ENCODE measurements around the gene FRMD4A.

DNA sequence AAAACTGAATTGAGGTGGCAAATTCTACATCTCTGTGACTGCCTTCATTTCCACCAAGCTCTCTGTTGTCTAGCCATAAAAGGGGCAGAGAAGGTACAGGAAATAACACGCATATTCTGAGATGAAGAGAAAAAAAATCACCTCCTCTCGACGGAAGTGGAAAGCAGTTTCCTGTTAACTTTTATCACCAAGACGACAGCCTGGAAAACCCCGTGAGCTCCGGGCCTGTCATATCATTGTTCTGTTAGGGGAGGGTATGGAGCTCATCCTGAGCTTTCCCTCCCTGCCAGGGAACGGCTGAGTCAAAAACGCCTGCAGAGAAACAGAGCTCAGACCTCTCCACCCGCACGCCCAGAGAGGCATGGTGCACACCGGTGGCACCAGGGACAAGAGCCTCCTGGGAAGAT is 543.7 kb downstream of the FRMD4A start:
- TF ChIP-seq CHD2 (IDR thresholded peaks at IDR 0.05; ENCODE audit: low read length, partially characterized antibody) (no peak), JUND (IDR thresholded peaks at IDR 0.05) (no peak), TAF1 (IDR thresholded peaks at IDR 0.05; ENCODE audit: borderline replicate concordance, low read depth, low read length) (no peak), NFIC (IDR thresholded peaks at IDR 0.05; ENCODE audit: borderline replicate concordance) (no peak), MXI1 (IDR thresholded peaks at IDR 0.05; ENCODE audit: low read depth, low read length) (no peak)
- TF ChIP-seq, protein P1, sequence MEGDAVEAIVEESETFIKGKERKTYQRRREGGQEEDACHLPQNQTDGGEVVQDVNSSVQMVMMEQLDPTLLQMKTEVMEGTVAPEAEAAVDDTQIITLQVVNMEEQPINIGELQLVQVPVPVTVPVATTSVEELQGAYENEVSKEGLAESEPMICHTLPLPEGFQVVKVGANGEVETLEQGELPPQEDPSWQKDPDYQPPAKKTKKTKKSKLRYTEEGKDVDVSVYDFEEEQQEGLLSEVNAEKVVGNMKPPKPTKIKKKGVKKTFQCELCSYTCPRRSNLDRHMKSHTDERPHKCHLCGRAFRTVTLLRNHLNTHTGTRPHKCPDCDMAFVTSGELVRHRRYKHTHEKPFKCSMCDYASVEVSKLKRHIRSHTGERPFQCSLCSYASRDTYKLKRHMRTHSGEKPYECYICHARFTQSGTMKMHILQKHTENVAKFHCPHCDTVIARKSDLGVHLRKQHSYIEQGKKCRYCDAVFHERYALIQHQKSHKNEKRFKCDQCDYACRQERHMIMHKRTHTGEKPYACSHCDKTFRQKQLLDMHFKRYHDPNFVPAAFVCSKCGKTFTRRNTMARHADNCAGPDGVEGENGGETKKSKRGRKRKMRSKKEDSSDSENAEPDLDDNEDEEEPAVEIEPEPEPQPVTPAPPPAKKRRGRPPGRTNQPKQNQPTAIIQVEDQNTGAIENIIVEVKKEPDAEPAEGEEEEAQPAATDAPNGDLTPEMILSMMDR (IDR thresholded peaks at IDR 0.05) = no peak
